Caco-2 (cell line): ENCODE data around the gene MAMLD1. TPM values are rescaled to one million over a fixed set of nuclear protein-coding genes. Genes with fewer than 3 reads are reported as not detected.

ENCODE experiments used
- BruUV-seq: library from RNA; stranded (reverse); fragments of 400-500 nt; replicated peaks from 2 replicates; lab custom pipeline; 2021; lab: Mats Ljungman, UMichigan
- CTCF ChIA-PET: fragments of 300-600 bp; sonication (Branson Sonifier 250); formaldehyde crosslinking; loops from one replicate; lab custom pipeline; 2022; ENCODE audit warnings: antibody characterized with exemption; lab: Charles Lee
- POLR2A ChIA-PET: fragments of 300-600 bp; sonication (Branson Sonifier 250); formaldehyde crosslinking; loops from one replicate; lab custom pipeline; 2022; ENCODE audit warnings: antibody characterized with exemption; lab: Charles Lee
- DNase-seq, 2 experiments: peaks; one replicate each; pipeline versions ENCODE4 v3.0.0 to v3.0.0-alpha.2; 2020 to 2022
- H3K27me3 ChIP-seq: replicated peaks from 2 replicates; pipeline ENCODE4 v1.6.0; 2011; ENCODE audit warnings: low read length; ENCODE audit not compliant: control insufficient read depth, insufficient read depth
- H3K36me3 ChIP-seq: 2 replicates; pipeline ENCODE4 v1.5.1; 2011; ENCODE audit warnings: low read length; ENCODE audit not compliant: control insufficient read depth, insufficient read depth
- H3K4me1 ChIP-seq: fragments of 250-450 bp; sonication (Bioruptor Pico); 2 replicates; pipeline ENCODE4 v1.5.1; 2020; ENCODE audit warnings: mild to moderate bottlenecking
- H3K4me3 ChIP-seq: 2 replicates; pipeline ENCODE4 v1.5.1; 2011; ENCODE audit warnings: low read depth, mild to moderate bottlenecking, control low read depth, low read length
- H3K9me3 ChIP-seq: fragments of 250-450 bp; sonication (Bioruptor Pico); 2 replicates; pipeline ENCODE4 v1.5.1; 2020; ENCODE audit warnings: mild to moderate bottlenecking, moderate library complexity
- H3K27ac Mint-ChIP-seq: one replicate; pipeline ENCODE4 v1.8.0; 2022; ENCODE audit warnings: mixed read lengths; ENCODE audit not compliant: unreplicated experiment
- H3K27me3 Mint-ChIP-seq: one replicate; pipeline ENCODE4 v1.8.0; 2022; ENCODE audit warnings: mixed read lengths; ENCODE audit not compliant: insufficient read depth, unreplicated experiment
- H3K36me3 Mint-ChIP-seq: one replicate; pipeline ENCODE4 v1.8.0; 2022; ENCODE audit warnings: mild to moderate bottlenecking, mixed read lengths; ENCODE audit not compliant: insufficient read depth, unreplicated experiment
- H3K4me1 Mint-ChIP-seq: one replicate; pipeline ENCODE4 v1.8.0; 2022; ENCODE audit warnings: low read depth, mixed read lengths; ENCODE audit not compliant: unreplicated experiment
- H3K4me3 Mint-ChIP-seq: one replicate; pipeline ENCODE4 v1.8.0; 2022; ENCODE audit warnings: mild to moderate bottlenecking, moderate library complexity, mixed read lengths; ENCODE audit not compliant: unreplicated experiment
- H3K9me3 Mint-ChIP-seq: one replicate; pipeline ENCODE4 v1.8.0; 2022; ENCODE audit warnings: mixed read lengths; ENCODE audit not compliant: unreplicated experiment
- CTCF ChIP-seq, 2 experiments: fragments of 200-600 bp in 1 of 2; IDR thresholded peaks; 1 replicate in 1 of 2; 2 replicates in 1 of 2; pipeline versions ENCODE4 v1.5.1 to v1.8.0; 2011 to 2022; ENCODE audit warnings: antibody characterized with exemption in 1 of 2, control low read depth in 1 of 2, inconsistent platforms in 1 of 2, low read depth in 1 of 2, low read length in 1 of 2, mild to moderate bottlenecking in 1 of 2, moderate library complexity in 1 of 2; ENCODE audit not compliant: insufficient read depth in 1 of 2, severe bottlenecking in 1 of 2, unreplicated experiment in 1 of 2
- intact Hi-C: fragments of 100-400 bp; cut with micrococcal nuclease; formaldehyde crosslinking; loops from one replicate; pipeline ENCODE4 v1.10.0; 2022; ENCODE audit not compliant: unreplicated experiment
- total RNA-seq: library from RNA; stranded (reverse); gene quantifications from 2 replicates; pipeline ENCODE4 v1.2.3, GENCODE V29; 2022

The MAMLD1 gene
- total RNA-seq, 1 experiment from 2014 or later: not detected

GRCh38 chrX:150544835-150545770 lies 182.0 kb downstream of the MAMLD1 start:
- no peak for DNase-seq
- H3K36me3 ChIP-seq: no peaks in the 10 kb centered on the region
- no peak overlapping the region for H3K4me3 Mint-ChIP-seq
- no peak for TF ChIP-seq CTCF (IDR thresholded peaks at IDR 0.05; ENCODE audit: insufficient read depth in 1 of 2, low read depth in 1 of 2, low read length in 1 of 2, severe bottlenecking in 1 of 2, unreplicated experiment in 1 of 2)
- intact Hi-C loops: loop anchor here (1.0 to 5.0 kb wide), 4 partner anchors 42 to 136 kb away; no protein-coding TSS in a partner anchor
- ChIA-PET CTCF (interaction anchor here (0.7 to 1.1 kb wide), 2 partner anchors 25 to 135 kb away, joined by 3 to 4 read pairs; no protein-coding TSS in a partner anchor), POLR2A (no interaction called here)
- no peak overlapping the region for H3K27ac Mint-ChIP-seq
- H3K27me3 ChIP-seq: no peaks in the 10 kb centered on the region
- peaks cover 2% of the 10 kb centered on the region for H3K27me3 Mint-ChIP-seq
- H3K36me3 Mint-ChIP-seq: no peaks in the 10 kb centered on the region
- BruUV-seq: no TSS peak
- H3K4me1 ChIP-seq: no peaks in the 10 kb centered on the region
- no peaks in the 10 kb centered on the region for H3K4me1 Mint-ChIP-seq
- H3K9me3 ChIP-seq: no peaks in the 10 kb centered on the region
- no peaks in the 10 kb centered on the region for H3K9me3 Mint-ChIP-seq
- H3K4me3 ChIP-seq: no peak overlapping the region

GRCh38 chrX:150546711-150547153 lies 183.6 kb downstream of the MAMLD1 start:
- TF ChIP-seq CTCF (IDR thresholded peaks at IDR 0.05; ENCODE audit: insufficient read depth in 1 of 2, low read depth in 1 of 2, low read length in 1 of 2, severe bottlenecking in 1 of 2, unreplicated experiment in 1 of 2): no peak
- CTCF ChIA-PET: no interaction called here
- no peak overlapping the region for H3K4me3 ChIP-seq
- no peaks in the 10 kb centered on the region for H3K4me1 ChIP-seq
- Mint-ChIP-seq H3K9me3 (no peaks in the 10 kb centered on the region), H3K27ac (no peak overlapping the region), H3K27me3 (peaks cover 2% of the 10 kb centered on the region), H3K4me3 (peak overlapping the region; percentile 41), H3K36me3 (no peaks in the 10 kb centered on the region), H3K4me1 (no peaks in the 10 kb centered on the region)
- POLR2A ChIA-PET: no interaction called here
- no peak for DNase-seq
- H3K36me3 ChIP-seq: no peaks in the 10 kb centered on the region
- no peaks in the 10 kb centered on the region for H3K9me3 ChIP-seq
- no TSS peak for BruUV-seq
- intact Hi-C loops: loop anchor here (1.0 to 5.0 kb wide), 2 partner anchors 22 to 96 kb away; partner anchors contain the start of gene MTM1
- no peaks in the 10 kb centered on the region for H3K27me3 ChIP-seq

- Histone ChIP-seq H3K4me1 (no peaks in the 10 kb centered on the region), H3K4me3 (peak overlapping the region; percentile 44), H3K9me3 (no peaks in the 10 kb centered on the region), H3K36me3 (no peaks in the 10 kb centered on the region), H3K27me3 (no peaks in the 10 kb centered on the region)
- peak overlapping the region; percentile 87 for H3K4me3 Mint-ChIP-seq
- intact Hi-C loops: loop anchor here (1.0 to 5.0 kb wide), 2 partner anchors 21 to 95 kb away; partner anchors contain the start of gene MTM1
- ChIA-PET POLR2A (no interaction called here), CTCF (no interaction called here)
- no TSS peak for BruUV-seq
- peaks cover 2% of the 10 kb centered on the region for H3K27me3 Mint-ChIP-seq
- DNase-seq: peak in 1 of 2 experiments; percentile 53
- TF ChIP-seq CTCF (IDR thresholded peaks at IDR 0.05; ENCODE audit: insufficient read depth in 1 of 2, low read depth in 1 of 2, low read length in 1 of 2, severe bottlenecking in 1 of 2, unreplicated experiment in 1 of 2): no peak
- H3K27ac Mint-ChIP-seq: peak overlapping the region; percentile 72
- no peaks in the 10 kb centered on the region for H3K4me1 Mint-ChIP-seq
- no peaks in the 10 kb centered on the region for H3K9me3 Mint-ChIP-seq
- H3K36me3 Mint-ChIP-seq: no peaks in the 10 kb centered on the region
These were observed 184.4 kb downstream of the MAMLD1 start for GRCh38 chrX:150547375-150548115.
